GM19023 (cell line): ENCODE data around the gene CPSF4.
A peak's percentile ranks its signal among the peaks of the same experiment; 100 is the strongest.

Source experiments
- ATAC-seq: cut with Tn5 transposase; IDR thresholded peaks from one replicate; pipeline ENCODE4 v1.9.1; 2021; ENCODE audit warnings: mild to moderate bottlenecking, moderate library complexity; ENCODE audit not compliant: unreplicated experiment

The CPSF4 gene

DNA sequence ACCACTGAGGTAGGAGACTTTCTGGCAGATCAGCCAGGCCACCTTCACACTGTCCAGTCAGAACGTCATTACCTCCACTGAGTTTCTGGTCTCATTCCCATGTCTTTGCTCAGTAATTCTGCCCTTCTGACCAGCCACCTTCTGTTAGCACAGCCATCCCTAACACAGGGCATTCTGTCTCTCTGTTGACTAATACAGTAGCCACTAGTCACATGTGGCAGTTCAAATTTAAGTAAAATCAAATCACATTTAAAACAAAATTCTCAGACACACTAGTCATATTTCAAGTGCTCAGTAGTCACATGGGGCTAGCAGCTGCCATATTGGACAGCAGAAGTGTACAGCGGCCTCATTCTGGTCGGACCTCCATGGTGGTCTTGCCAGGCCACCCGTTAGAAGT is 7.4 kb downstream of the CPSF4 start:
- ATAC-seq, result no peak

DNA sequence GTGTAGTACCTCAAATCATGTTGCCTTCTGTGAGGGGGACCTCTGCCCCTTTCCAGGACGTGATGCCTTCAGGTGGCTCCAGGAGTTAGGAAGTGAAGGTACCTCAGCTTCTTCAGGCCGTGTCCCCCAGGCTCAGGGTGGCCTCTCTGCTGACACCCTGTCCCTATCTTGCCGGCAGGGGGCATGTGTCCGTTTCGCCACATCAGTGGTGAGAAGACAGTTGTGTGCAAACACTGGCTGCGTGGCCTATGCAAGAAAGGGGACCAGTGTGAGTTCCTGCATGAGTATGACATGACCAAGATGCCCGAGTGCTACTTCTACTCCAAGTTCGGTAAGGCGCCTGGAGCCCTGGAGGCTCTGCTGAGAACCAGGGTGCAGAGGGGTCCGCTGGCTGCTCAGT is 9.2 kb downstream of the CPSF4 start:
- ATAC-seq, result no peak

DNA sequence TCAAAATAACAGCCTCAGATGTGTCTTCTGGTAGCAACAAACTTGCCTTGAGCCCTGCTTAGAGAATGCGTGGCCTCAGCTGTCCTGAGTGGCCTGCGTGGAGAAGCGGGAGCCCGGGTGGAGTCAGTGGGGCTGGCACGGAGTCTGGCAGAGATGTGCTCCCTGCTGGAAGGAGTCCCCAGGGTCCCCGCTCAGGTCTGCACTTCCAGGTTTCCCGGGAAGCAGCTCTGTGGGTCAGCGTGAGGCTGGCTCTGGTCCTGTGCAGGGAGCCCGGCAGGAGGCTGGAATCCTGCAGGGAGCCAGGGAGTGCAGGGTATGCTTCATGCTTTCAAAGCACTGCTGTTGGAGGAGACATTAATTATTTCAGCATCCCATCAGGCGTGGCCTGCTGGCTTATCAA is 10.1 kb downstream of the CPSF4 start:
- no peak for ATAC-seq

DNA sequence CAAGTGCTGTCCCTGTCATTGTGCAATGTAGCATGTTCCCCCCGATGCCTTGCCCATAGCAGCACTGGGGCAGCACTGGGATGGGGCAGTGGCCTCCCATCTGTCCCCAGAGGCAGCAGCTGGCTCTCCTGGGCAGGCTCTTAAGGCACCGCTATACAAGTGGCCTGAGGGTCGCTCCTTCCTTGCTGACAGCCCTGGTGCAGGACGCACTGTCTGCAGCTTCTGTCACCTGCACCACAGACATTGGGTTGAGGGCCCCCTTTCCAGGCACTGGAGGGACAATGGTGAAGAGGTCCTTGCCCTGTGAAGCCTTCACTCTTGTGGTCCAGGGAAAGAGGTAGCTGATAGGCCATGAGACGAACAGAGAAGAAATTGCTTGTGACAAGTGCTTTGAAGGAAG is 10.6 kb downstream of the CPSF4 start:
- ATAC-seq, result no peak

DNA sequence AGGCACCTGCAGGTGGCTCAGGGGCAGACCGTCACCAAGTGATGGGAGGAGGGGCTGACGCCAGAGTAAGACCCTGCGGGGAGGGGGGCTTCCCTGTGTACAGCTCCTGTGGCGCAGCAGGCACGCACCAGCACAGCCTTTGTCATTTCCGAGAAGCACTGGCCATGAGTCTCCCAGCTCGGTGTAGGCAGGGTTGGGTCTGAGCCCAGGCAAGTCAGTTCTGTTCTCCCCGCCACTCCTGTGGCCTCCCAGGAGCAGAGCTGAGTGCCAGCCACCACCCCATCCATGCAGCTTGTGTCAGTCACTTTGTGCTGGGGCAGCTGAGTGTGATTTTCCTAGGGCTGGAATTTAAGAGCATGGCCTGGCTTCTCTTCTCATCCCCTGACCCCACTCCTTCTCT is 13.2 kb downstream of the CPSF4 start:
- no peak for ATAC-seq

DNA sequence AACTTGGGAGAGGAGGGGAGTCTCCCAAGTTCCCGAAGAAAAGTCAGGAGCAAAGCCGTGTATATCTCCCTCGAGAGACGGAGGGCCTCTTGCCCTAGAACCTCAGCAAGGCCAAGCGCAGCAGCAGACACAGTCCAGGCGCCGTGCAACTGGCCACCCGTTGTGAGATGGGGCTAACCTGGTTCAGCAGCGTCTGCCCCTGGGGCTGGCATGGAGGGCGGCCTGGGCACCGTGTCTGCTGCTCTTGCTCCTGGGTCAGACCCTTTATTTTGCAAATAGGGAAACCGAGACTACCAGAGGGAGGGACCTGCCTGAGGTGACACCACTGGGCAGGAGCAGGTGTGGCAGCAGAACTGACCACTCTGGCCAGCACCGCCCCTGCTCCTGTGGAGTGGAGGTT is 13.8 kb downstream of the CPSF4 start:
- ATAC-seq, result no peak

DNA sequence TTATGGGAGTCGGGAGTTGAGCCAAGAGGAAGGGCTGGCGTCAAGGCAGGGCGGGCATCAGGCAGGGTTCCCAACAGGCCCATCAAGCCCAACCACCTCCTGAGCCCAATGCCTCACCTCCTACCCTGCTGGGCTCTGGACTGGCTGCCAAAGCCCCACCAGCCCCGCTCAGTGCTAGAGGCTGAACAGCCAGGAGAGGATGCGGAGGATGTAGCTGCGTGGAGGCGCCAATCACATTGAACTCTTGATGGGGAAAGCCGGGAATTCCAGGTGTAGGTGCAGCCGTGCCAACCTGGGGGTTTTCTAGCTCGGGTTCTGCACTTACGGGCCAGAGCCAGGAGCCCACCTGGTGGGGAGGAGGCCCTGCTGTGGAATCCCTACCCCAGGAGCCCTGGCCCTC is 14.4 kb downstream of the CPSF4 start:
- ATAC-seq, result no peak

DNA sequence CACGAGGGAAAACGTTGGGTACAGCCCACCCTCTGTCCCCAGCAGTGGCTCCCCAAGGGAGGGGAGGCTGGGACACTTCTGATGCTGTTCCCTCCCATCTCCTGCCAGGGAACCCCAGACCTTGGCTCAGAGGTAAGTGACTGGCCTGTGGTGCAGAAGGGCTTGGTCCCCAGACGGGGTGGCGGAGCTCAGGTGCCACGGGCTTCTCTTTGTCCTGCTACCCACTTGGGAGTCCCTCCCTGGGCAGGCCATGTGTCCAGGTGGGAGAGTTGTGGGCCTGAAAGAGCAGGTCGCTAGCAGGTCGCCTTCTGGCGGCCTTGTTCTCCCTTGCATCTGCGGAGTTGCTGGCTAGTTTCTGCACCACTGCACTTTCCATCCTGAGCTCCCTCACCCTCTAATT is 17.1 kb downstream of the CPSF4 start:
- ATAC-seq, result no peak

DNA sequence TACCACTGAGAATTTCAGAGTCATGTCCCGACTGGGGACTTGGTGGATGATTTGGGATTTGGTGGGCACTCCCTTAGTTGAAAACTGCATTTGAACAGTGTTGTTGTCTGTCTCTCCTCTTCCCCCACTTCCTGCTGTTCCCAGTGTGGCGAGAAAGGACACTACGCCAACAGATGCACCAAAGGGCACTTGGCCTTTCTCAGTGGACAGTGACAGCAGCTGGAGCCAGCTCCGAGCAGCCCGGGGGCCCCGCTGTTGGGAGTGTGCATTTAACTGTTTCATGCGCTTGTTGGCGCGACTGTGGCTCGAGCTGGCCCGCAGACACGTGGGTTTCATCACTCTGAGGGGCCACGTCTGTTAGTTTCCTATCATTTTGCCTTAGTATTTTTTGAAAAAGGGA is 17.5 kb downstream of the CPSF4 start:
- no peak for ATAC-seq

DNA sequence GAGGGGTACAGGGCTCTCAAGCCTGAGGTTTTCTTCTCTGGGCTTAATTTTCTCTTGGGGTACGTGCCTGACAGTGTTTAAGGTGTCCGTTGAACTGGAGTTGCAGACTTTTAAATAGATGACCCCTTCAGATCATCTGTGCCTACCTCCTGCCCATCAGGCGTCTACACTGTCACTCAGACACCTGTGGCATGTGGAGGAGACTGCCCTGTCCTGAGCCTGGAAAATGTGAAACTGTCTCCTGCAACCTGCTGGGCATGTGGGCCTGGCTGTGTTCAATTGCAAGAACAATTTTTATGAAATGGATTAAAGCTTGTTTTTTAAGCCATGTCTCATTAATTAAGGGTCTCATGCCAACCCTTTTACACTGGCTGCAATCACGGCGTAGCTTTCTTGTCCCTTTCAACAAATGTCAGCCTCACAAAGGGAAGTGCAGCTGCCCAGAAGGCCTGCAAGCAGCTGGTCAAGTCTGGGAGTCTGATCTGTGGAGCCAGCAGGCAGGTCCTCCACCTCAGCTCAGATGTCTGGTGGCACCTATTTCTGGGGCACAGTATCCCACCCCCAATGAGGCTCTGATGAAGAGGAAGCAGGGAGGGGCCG is 18.4 kb downstream of the CPSF4 start:
- no peak for ATAC-seq

DNA sequence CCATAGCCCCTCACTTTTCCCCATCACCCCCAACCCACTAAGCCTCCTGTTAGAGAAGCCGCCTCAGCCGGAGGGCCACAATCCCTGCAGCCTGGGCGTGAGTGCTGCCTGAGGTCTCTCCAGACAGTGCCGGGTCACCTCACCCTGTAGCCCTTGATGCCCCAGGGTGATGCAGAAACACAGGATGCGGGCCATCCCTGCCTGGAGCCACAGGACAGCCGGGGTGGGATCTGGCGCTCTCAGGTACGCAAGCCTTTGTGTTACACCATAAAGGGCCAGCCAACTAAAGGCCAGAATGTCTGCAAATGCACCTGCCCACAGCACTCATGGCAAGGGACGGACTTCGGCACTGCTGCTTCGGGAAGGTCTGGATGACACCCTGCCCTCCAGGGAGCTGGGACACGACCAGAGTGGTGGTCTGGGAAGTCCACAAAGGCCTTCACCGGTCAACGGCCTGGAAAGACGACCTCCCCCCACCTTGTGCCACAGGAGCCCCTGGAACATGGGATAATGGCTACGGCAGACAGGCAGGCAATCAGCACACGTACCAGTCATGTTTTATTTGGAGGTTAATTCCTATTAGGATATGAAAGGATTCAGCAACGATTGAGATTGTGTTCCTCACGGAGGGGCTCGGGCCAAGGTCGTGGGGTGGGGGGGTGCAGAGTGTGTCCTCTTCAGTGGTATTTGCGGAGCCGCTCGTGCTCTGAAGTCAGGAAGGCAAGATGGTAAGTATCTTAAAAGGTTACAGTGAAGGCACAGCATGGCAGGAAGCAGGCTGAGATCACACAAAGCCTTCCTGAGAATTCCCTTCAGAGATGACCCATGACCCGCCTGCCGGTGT is 19.1 kb downstream of the CPSF4 start:
- ATAC-seq, result no peak

DNA sequence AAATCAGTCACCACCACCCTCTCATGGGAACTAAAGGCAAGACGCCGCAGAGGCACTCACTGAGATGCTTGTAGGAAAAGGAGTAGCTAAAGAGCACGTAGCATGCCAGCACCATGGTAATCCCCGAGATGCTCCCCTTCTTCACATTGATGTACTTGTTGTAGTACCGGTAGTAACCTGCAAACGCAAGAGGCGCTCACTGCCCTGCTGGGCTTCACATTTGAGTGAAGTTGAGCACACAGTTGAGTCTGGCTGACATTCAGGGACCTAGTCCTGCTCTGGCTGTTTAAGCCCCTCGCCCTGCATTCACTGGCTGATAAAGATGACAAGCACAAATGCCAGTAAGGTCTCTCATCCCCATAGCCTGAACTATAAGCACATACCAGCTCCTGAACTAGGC is 20.3 kb downstream of the CPSF4 start:
- ATAC-seq, result no peak

DNA sequence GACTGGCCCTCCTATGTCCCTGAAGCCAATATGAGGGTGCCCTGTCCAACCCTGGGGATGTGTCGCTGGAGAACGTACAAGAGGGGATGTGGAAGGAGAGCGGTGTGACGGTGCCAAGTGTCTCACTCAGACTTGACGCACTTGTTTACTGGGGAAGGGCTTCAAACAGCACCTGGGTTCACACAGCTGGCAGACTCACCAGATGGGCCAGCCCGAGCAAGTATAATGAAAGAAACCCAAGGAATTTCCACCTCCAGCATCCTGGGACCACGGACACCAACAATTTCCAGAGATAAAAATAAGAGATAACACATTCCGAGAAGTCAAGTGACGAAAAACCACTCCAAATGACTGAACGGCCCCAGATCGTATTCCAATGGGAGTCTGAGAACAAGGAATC is 21.9 kb downstream of the CPSF4 start:
- ATAC-seq, result no peak

DNA sequence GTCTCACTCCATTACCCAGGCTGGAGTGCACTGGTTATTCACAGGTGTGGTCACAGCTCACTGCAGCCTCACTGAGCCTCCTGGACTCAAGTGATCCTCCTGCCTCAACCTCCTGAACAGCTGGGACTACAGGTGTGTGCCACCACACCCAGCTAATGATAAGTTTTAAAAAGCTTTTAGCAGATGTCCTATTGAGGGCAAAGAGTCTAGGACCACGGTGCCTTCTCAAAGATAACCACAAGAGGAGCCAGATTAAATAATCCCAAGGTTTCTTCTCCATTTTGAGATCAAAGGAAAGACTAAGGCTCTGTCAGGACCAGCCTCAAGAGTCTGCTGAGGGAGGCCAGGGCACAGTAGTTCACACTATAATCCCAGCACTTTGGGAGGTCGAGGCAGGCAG is 22.5 kb downstream of the CPSF4 start:
- no peak for ATAC-seq

DNA sequence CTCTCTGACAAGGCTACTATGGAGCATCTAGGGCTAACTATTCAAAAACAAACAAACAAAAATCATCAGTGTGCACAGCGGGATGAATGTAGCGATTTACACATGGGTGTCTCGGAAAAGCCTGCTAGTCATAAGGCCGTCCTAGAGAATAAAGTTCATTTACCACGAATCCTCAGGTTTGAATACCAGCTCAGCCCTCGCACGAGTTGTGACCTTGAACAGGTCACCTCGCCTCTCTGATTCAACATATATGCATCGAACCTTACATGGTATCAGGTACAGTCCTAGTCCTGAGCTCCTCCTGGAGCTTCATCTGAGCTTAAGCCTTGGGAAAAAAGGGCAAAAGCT is 26.7 kb downstream of the CPSF4 start:
- no peak for ATAC-seq

DNA sequence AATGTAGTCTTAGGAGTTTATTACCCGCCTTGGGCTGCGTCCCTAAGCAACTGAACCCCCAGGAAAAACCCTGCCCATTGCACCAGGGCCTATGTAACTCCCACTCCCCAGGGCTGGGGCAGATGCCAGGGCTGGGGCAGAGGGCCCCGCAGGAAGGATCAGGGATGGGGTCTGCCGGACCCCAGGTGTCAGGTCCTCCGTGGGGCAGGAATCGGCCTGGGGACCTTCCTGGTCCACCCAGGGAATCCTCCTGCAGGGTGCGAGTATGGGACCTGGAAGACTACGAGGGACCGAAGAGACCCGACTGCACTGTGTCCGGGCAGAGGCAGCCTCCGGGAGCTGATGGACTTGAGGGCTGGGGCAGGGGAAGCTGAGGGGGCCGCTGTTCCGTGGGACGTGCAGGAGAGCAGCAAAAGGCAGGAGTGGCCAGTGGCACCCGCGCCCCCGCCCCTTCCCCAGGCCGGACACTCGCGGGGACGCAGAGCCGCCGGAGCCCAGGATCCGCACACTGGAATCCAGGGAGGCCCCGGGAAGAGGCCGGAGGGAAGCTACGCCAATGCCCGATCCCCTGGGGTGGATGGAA is 29.7 kb downstream of the CPSF4 start:
- ATAC-seq, result no peak

DNA sequence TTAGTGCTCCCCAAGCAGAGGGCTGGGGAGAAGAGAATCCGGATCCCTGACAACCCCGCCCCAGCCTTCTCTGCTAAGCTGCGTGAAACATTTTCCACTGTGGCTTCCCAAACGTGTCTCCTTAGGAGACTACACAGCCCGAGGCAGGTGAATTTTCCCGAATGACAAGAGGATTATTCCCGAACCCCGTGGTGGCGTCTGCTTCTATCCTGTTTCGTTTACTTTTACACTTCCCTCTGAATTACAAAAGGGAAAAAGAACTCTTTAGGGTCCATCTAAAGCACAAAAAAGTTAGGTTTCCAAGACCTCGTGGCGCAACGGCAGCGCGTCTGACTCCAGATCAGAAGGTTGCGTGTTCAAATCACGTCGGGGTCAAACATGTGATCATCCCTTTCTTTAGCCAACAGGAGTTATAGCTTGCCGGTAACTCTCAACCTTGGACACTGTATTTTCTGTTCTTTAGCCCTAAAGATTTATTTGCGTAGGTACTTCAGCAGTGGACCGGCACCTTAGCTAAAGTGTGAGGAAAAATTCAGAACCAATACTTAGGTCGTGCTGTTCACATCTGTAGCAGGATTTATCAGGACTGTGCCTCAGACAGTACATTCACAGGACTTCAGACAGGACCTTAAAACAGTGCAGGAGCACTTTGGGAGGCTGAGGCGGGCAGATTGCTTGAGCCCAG is 30.8 kb downstream of the CPSF4 start:
- ATAC-seq, result no peak

DNA sequence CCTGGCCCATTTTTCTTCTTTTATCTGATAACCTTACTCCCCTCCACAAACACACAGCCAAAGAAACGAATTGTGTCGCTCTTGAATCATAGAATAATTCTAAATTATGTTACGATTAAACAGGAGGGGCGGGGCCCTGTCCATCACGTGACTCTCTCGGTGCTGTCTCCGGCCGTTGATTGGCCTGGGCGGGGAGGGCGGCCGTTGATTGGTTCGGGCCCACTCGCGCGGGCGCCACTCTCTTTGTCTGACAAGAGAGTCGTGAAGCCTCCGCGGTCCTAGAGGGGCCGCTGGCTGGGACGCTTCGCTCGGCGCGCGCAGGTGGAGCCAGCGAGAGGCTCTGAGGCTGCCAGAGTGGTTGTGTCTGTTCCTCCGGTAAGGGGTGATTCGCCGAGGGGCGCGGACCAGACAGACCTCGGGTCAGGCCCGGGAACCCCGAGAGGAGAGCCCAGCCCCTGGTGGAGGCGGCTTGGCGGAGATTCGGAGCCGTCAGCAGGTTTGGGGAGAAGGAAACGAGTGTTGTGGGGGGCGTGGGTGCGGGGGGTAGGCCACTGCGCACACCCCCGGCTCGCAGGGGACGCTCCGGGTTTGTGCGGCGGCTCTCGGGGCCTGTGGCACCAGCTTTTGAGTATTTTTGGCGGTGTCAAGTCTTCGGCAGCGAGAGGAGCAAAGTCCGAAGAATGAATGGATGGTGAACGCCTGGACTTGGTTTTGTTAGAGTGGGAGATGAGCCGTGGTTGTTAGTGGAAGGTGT is 34.0 kb downstream of the CPSF4 start, which contains the start of gene ZNF789:
ZNF789 (plus strand) TSS at position 330 of the 754 bp plus-strand sequence. CDS start 3,567 bp downstream, outside the sequence.
- ATAC-seq, result peak; percentile 98

DNA sequence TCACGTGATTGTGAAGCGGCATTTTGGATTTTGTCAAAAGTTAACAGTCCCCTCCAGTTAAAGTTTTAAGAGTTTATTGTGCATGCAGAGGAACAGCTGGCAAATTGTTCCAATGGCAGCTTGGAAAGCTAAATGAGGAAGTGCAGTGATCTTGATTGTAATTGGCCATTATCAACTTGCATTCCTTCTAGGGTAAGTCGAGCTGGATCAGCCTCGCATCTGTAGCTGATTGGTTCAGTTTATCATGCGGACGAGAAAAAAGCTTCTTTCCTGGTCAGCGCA is 34.5 kb downstream of the CPSF4 start:
- ATAC-seq, result no peak

DNA sequence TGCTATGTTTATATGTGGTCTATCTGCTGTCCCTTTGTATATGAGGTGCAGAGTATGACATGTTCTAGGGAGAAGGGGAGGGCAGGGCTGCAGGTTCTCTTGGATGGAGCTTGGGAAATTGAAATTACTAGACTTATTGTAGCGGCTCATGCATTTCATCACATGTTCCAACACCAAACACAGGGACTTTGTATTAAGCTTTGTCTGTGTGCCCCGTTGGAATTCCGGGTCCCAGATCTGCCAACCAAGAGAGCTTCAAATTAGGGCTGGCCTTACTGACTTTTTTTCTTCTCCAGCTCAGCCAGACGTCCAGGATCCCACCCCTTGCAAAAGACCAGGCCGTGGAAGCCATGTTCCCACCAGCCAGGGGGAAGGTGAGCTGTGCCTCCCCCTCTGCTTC is 37.4 kb downstream of the CPSF4 start:
- no peak for ATAC-seq
